OCI-LY7 (cell line): ENCODE measurements around the gene POU6F2. TPM values are rescaled to one million over a fixed set of nuclear protein-coding genes. Genes with fewer than 3 reads are reported as not detected.

Source experiments
- BruUV-seq: library from RNA; stranded (reverse); fragments of 400-500 nt; replicated peaks from 2 replicates; lab custom pipeline; 2021; lab: Mats Ljungman, UMichigan
- CTCF ChIA-PET: fragments of 300-600 bp; sonication (Branson Sonifier 250); formaldehyde crosslinking; loops from one replicate; lab custom pipeline; 2022; ENCODE audit warnings: antibody characterized with exemption; ENCODE audit not compliant: unreplicated experiment; lab: Charles Lee
- POLR2A ChIA-PET: fragments of 300-600 bp; sonication (Branson Sonifier 250); formaldehyde crosslinking; loops from one replicate; lab custom pipeline; 2022; ENCODE audit warnings: antibody characterized with exemption; lab: Charles Lee
- DNase-seq: peaks from one replicate; pipeline ENCODE4 v3.0.0-alpha.2; 2015; ENCODE audit warnings: low spot score
- H2AFZ ChIP-seq: fragments of 200-600 bp; sonication (generic), shearing (Covaris generic); 2 replicates; pipeline ENCODE4 v1.6.1; 2014; ENCODE audit warnings: mild to moderate bottlenecking, antibody characterized with exemption, low read length, moderate library complexity
- H3K27ac ChIP-seq: fragments of 200-600 bp; sonication (generic); 2 replicates; pipeline ENCODE4 v1.5.1; 2014; ENCODE audit warnings: mixed run types, low read depth, mild to moderate bottlenecking, moderate library complexity, low read length, inconsistent platforms; ENCODE audit not compliant: poor library complexity, severe bottlenecking
- H3K36me3 ChIP-seq: fragments of 200-600 bp; sonication (generic); 2 replicates; pipeline ENCODE4 v1.6.1; 2014; ENCODE audit warnings: mild to moderate bottlenecking, antibody characterized with exemption, low read length, moderate library complexity, mixed read lengths; ENCODE audit not compliant: insufficient read depth
- H3K4me1 ChIP-seq: fragments of 200-600 bp; sonication (generic); 2 replicates; pipeline ENCODE4 v1.5.1; 2014; ENCODE audit warnings: mild to moderate bottlenecking, low read length; ENCODE audit not compliant: insufficient read depth, poor library complexity, severe bottlenecking
- H3K4me2 ChIP-seq: fragments of 200-600 bp; sonication (generic); 2 replicates; pipeline ENCODE4 v1.6.1; 2014; ENCODE audit warnings: mild to moderate bottlenecking, low read length
- H3K4me3 ChIP-seq: fragments of 200-600 bp; sonication (generic); 2 replicates; pipeline ENCODE4 v1.5.1; 2014; ENCODE audit warnings: mild to moderate bottlenecking, low read depth, low read length; ENCODE audit not compliant: poor library complexity, severe bottlenecking
- H3K79me2 ChIP-seq: fragments of 200-600 bp; sonication (generic); 2 replicates; pipeline ENCODE4 v1.6.1; 2016; ENCODE audit warnings: low read depth, mild to moderate bottlenecking, low read length, moderate library complexity, mixed read lengths; ENCODE audit not compliant: insufficient read depth
- H3K9me2 ChIP-seq: fragments of 200-600 bp; sonication (generic); 2 replicates; pipeline ENCODE4 v1.6.1; 2016; ENCODE audit warnings: mild to moderate bottlenecking, low read length, mixed read lengths; ENCODE audit not compliant: insufficient read depth
- H3K9me3 ChIP-seq: fragments of 200-600 bp; sonication (generic); 2 replicates; pipeline ENCODE4 v1.6.1; 2014; ENCODE audit warnings: mild to moderate bottlenecking, mixed run types, low read length, mixed read lengths
- H4K20me1 ChIP-seq: fragments of 200-600 bp; sonication (generic); 2 replicates; pipeline ENCODE4 v1.6.1; 2014; ENCODE audit warnings: mild to moderate bottlenecking, antibody characterized with exemption, low read length, moderate library complexity, mixed read lengths; ENCODE audit not compliant: insufficient read depth
- EZH2phosphoT487 ChIP-seq: fragments of 200-600 bp; sonication (generic); IDR thresholded peaks from 2 replicates; pipeline ENCODE4 v1.6.1; 2018; ENCODE audit warnings: low read depth, borderline replicate concordance, mild to moderate bottlenecking, mixed run types, antibody characterized with exemption, low read length, moderate library complexity, mixed read lengths
- intact Hi-C: fragments of 100-400 bp; cut with micrococcal nuclease; formaldehyde crosslinking; loops from one replicate; pipeline ENCODE4 v1.10.0; 2022; ENCODE audit not compliant: unreplicated experiment
- total RNA-seq, 2 experiments: library from RNA; depleted of rRNA in 1 of 2; stranded (reverse); fragments of >200 nt in 1 of 2; shearing (Covaris generic) in 1 of 2; gene quantifications; 2 replicates each; pipeline ENCODE4 v1.2.3, GENCODE V29; 2014 to 2022
- TF ChIP-seq, protein P1 (sequence below): fragments of 200-600 bp; sonication (generic); conservative IDR thresholded peaks from 2 replicates; pipeline ENCODE4 v1.5.1; 2014; ENCODE audit warnings: mild to moderate bottlenecking, antibody characterized with exemption, low read length, moderate library complexity, mixed read lengths

The POU6F2 gene
- total RNA-seq, 2 experiments from 2014 or later = 0.40 TPM; not detected in 1

DNA sequence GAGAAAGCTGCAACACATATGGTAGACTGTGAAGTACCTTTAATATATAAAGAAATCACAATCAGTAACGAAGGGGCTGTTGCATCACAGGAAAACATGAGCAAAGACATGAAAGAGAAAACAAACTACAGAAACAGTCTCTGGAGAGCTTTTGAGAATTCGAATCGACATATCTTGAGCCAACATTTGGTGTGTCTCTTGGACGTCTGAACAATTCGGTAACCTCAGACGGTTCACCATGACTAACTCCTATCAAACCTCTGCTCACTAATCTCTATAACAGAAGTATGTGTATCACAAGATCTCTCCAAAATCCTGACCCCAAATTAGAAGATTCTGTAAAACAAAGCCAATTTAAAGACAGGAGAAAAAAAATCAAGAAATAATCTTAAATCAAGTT lies 326.5 kb downstream of the POU6F2 start:
- POLR2A ChIA-PET = no interaction called here
- Histone ChIP-seq H3K4me2 (no peak overlapping the region), H3K36me3 (no peaks in the 10 kb centered on the region), H3K79me2 (no peaks in the 10 kb centered on the region), H3K4me1 (no peaks in the 10 kb centered on the region), H3K4me3 (no peak overlapping the region), H4K20me1 (no peaks in the 10 kb centered on the region), H2AFZ (no peak overlapping the region), H3K27ac (no peak overlapping the region), H3K9me3 (no peaks in the 10 kb centered on the region), H3K9me2 (no peaks in the 10 kb centered on the region)
- TF ChIP-seq, protein P1, sequence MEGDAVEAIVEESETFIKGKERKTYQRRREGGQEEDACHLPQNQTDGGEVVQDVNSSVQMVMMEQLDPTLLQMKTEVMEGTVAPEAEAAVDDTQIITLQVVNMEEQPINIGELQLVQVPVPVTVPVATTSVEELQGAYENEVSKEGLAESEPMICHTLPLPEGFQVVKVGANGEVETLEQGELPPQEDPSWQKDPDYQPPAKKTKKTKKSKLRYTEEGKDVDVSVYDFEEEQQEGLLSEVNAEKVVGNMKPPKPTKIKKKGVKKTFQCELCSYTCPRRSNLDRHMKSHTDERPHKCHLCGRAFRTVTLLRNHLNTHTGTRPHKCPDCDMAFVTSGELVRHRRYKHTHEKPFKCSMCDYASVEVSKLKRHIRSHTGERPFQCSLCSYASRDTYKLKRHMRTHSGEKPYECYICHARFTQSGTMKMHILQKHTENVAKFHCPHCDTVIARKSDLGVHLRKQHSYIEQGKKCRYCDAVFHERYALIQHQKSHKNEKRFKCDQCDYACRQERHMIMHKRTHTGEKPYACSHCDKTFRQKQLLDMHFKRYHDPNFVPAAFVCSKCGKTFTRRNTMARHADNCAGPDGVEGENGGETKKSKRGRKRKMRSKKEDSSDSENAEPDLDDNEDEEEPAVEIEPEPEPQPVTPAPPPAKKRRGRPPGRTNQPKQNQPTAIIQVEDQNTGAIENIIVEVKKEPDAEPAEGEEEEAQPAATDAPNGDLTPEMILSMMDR = no peak
- TF ChIP-seq EZH2phosphoT487 = no peak
- DNase-seq = no peak
- intact Hi-C loops = no loop called here
- no TSS peak for BruUV-seq
- CTCF ChIA-PET = no interaction called here

DNA sequence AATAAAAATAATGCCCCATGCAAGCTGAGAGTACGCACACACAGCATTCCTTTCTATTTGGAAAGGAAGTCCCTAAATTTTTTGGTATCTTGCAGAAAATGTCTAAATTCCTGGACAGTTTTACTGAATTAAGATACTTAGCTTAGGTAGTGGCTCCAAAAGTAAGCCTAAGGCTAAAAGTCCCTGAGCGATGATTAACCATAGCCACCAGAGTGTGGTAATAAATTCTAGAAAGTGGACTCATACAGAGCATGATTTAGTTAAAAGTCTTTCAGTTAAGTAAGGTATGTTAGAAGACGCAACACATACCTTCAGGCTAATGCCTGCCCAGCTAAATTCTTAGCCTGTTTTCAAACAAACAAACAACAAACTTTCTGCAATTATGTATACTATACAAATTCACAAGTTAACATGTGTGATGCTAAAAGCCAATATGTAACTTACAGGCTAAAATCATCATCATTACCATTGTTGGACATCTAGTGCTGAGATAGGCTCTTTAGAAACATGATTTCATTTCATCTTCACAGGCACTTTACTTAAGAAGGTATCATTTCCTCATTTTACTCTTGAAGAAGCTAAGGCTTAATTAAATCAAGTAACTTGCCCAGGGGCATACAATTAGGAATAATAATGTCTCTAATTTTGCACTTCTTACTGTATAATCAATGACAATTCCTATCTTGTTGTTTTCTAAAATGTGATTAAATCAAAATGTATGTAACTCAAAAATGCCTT lies 327.1 kb downstream of the POU6F2 start:
- H3K4me1 ChIP-seq = no peaks in the 10 kb centered on the region
- no peaks in the 10 kb centered on the region for H3K79me2 ChIP-seq
- DNase-seq = no peak
- no peak overlapping the region for H3K4me2 ChIP-seq
- H3K9me2 ChIP-seq = no peaks in the 10 kb centered on the region
- no peaks in the 10 kb centered on the region for H3K9me3 ChIP-seq
- no peak overlapping the region for H2AFZ ChIP-seq
- ChIA-PET CTCF (no interaction called here), POLR2A (no interaction called here)
- no TSS peak for BruUV-seq
- no peak for TF ChIP-seq EZH2phosphoT487
- TF ChIP-seq, protein P1 = no peak
- no peaks in the 10 kb centered on the region for H4K20me1 ChIP-seq
- H3K4me3 ChIP-seq = no peak overlapping the region
- H3K27ac ChIP-seq = no peak overlapping the region
- H3K36me3 ChIP-seq = no peaks in the 10 kb centered on the region
- intact Hi-C loops = no loop called here

DNA sequence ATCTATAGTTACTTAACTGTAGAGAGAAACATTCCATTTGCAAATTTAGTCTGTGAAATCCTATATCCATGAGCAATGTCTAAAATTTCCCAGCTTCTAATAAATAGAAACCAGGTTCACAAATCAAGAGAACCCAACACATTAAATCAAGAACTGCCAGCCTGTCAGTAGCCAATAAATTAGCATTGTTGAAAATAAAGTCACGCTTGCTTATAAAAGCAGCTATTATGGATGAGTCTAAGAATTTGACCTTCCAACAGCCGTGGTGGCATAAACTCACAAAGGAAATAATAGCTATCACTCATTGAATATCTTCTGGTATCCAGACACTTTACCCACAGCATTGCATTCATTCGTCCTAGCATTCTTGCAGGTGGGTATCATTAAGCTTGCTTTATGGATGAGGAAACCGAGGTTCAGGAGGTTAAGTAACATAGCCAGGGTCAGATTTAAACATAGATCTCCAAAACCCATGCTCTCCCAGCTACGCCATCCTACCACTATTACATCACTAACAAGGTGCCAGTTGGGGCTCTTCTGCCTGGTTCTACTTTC lies 328.4 kb downstream of the POU6F2 start:
- H3K9me3 ChIP-seq = no peaks in the 10 kb centered on the region
- H3K9me2 ChIP-seq = no peaks in the 10 kb centered on the region
- intact Hi-C loops = no loop called here
- no peak overlapping the region for H3K27ac ChIP-seq
- no peak overlapping the region for H3K4me2 ChIP-seq
- no peaks in the 10 kb centered on the region for H3K36me3 ChIP-seq
- TF ChIP-seq EZH2phosphoT487 = no peak
- TF ChIP-seq, protein P1 = no peak
- DNase-seq = no peak
- ChIA-PET CTCF (no interaction called here), POLR2A (no interaction called here)
- H2AFZ ChIP-seq = no peak overlapping the region
- H3K4me3 ChIP-seq = no peak overlapping the region
- no peaks in the 10 kb centered on the region for H3K4me1 ChIP-seq
- no peaks in the 10 kb centered on the region for H4K20me1 ChIP-seq
- no TSS peak for BruUV-seq
- H3K79me2 ChIP-seq = no peaks in the 10 kb centered on the region
